HG03066 (cell line): ENCODE results near the gene ARHGAP22.

ENCODE experiments used
- ATAC-seq: cut with Tn5 transposase; IDR thresholded peaks from one replicate; pipeline ENCODE4 v1.9.1; 2021; ENCODE audit warnings: low read depth; ENCODE audit not compliant: unreplicated experiment

Gene ARHGAP22

GRCh38 chr10:48456808-48457761 lies 147.8 kb downstream of the ARHGAP22 start:
- ATAC-seq, result no peak

- no peak for ATAC-seq
Measured at GRCh38 chr10:48456361-48456804, 148.5 kb downstream of the ARHGAP22 start.

- ATAC-seq, result no peak
Measured at GRCh38 chr10:48455392-48456151, 149.3 kb downstream of the ARHGAP22 start.

GRCh38 chr10:48455055-48455391 lies 149.8 kb downstream of the ARHGAP22 start:
- no peak for ATAC-seq

GRCh38 chr10:48454302-48455054 lies 150.4 kb downstream of the ARHGAP22 start:
- no peak for ATAC-seq

- ATAC-seq, result no peak
Measured at GRCh38 chr10:48453451-48454301, 151.2 kb downstream of the ARHGAP22 start.

GRCh38 chr10:48452879-48453412 lies 151.9 kb downstream of the ARHGAP22 start:
- ATAC-seq, result no peak

- no peak for ATAC-seq
Measured at GRCh38 chr10:48451969-48452878, 152.6 kb downstream of the ARHGAP22 start.

GRCh38 chr10:48450741-48451466 lies 154.0 kb downstream of the ARHGAP22 start:
- no peak for ATAC-seq

GRCh38 chr10:48450233-48450740 lies 154.6 kb downstream of the ARHGAP22 start:
- ATAC-seq, result no peak

GRCh38 chr10:48449501-48450232 lies 155.2 kb downstream of the ARHGAP22 start:
- ATAC-seq, result no peak

- no peak for ATAC-seq
Measured at GRCh38 chr10:48448796-48449195, 156.1 kb downstream of the ARHGAP22 start.

GRCh38 chr10:48447356-48448215 lies 157.3 kb downstream of the ARHGAP22 start:
- no peak for ATAC-seq

GRCh38 chr10:48446785-48447184 lies 158.1 kb downstream of the ARHGAP22 start:
- no peak for ATAC-seq

GRCh38 chr10:48445932-48446331 lies 158.9 kb downstream of the ARHGAP22 start:
- no peak for ATAC-seq
